SJCRH30 (cell line): Measurements from ENCODE around the gene TBK1. TPM values are rescaled to one million over a fixed set of nuclear protein-coding genes. Genes with fewer than 3 reads are reported as not detected.

Experiments used
- DNase-seq, 2 experiments: peaks; one replicate each; pipeline ENCODE4 v3.0.0-alpha.2; 2015 to 2020
- H3K27ac ChIP-seq: fragments of 250-450 bp; sonication (Bioruptor Pico); 2 replicates; pipeline ENCODE4 v1.5.1; 2020; ENCODE audit warnings: mild to moderate bottlenecking, moderate library complexity
- H3K27me3 ChIP-seq: fragments of 250-450 bp; sonication (Bioruptor Pico); 2 replicates; pipeline ENCODE4 v1.5.1; 2020; ENCODE audit warnings: mild to moderate bottlenecking, moderate library complexity
- H3K36me3 ChIP-seq: fragments of 250-450 bp; sonication (Bioruptor Pico); 2 replicates; pipeline ENCODE4 v1.5.1; 2020; ENCODE audit warnings: mild to moderate bottlenecking, moderate library complexity
- H3K4me1 ChIP-seq: fragments of 250-450 bp; sonication (Bioruptor Pico); 2 replicates; pipeline ENCODE4 v1.5.1; 2020; ENCODE audit warnings: mild to moderate bottlenecking, moderate library complexity
- H3K4me3 ChIP-seq: fragments of 250-450 bp; sonication (Bioruptor Pico); 2 replicates; pipeline ENCODE4 v1.5.1; 2020; ENCODE audit warnings: mild to moderate bottlenecking, moderate library complexity
- H3K9me3 ChIP-seq: fragments of 250-450 bp; sonication (Bioruptor Pico); replicated peaks from 2 replicates; pipeline ENCODE4 v1.5.1; 2020; ENCODE audit warnings: mild to moderate bottlenecking, moderate library complexity
- total RNA-seq: library from RNA; depleted of rRNA; stranded (reverse); fragments of >200 nt; shearing (Covaris generic); gene quantifications from 2 replicates; pipeline ENCODE4 v1.2.3, GENCODE V29; 2014; rRNA removed

TBK1 gene
- 27.3 and 31.5 TPM in 2 replicates for total RNA-seq

GRCh38 chr12:64451687-64452558 lies at the start of gene TBK1:
Gene TBK1 (plus strand): TSS chr12:64452120. CDS start chr12:64455871, 3,751 bp downstream.
- H3K36me3 ChIP-seq: peaks cover 17% of the 10 kb centered on the region
- H3K27me3 ChIP-seq: no peaks in the 10 kb centered on the region
- H3K4me1 ChIP-seq: no peaks in the 10 kb centered on the region
- peak within 1 kb of the TSS; percentile 88 for H3K4me3 ChIP-seq
- peak; percentile 87 for DNase-seq
- peak within 1 kb of the TSS; percentile 74 for H3K27ac ChIP-seq
- no peaks in the 10 kb centered on the region for H3K9me3 ChIP-seq

DNA sequence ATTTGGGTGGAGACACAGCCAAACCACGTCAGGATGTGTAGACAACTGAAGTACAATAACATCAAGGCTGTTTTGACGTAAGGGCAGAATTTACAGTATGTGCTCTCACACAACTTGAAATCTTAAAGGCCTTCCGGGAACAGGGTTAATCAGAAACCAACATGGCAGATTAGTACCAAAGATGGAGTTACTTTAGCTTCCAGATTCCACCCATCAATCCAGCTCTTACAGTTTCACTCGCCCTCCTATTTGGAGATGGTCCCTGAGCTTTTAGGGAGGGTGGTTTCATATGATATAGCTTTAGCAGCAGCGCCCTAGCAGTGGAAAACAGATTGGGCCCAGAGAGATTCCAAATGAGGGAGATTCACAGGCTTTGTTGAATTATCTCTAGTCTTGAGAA lies 49.7 kb upstream of the TBK1 start:
- H3K27me3 ChIP-seq: no peaks in the 10 kb centered on the region
- no peaks in the 10 kb centered on the region for H3K36me3 ChIP-seq
- H3K4me3 ChIP-seq: no peak overlapping the region
- H3K4me1 ChIP-seq: no peaks in the 10 kb centered on the region
- H3K9me3 ChIP-seq: no peaks in the 10 kb centered on the region
- H3K27ac ChIP-seq: no peak overlapping the region
- DNase-seq: no peak

- no peaks in the 10 kb centered on the region for H3K36me3 ChIP-seq
- peak; percentile 96 for DNase-seq
- peak within 1 kb of the TSS; percentile 99 for H3K27ac ChIP-seq
- no peaks in the 10 kb centered on the region for H3K9me3 ChIP-seq
- H3K27me3 ChIP-seq: no peaks in the 10 kb centered on the region
- H3K4me1 ChIP-seq: no peaks in the 10 kb centered on the region
- peak within 1 kb of the TSS; percentile 99 for H3K4me3 ChIP-seq
Measured at GRCh38 chr12:64403707-64404469, 48.0 kb upstream of the TBK1 start, which contains the start of gene XPOT. Gene XPOT (plus strand): TSS chr12:64404392. CDS start chr12:64410036, 5,644 bp downstream.

GRCh38 chr12:64404470-64405256 lies 47.3 kb upstream of the TBK1 start:
- peak; percentile 68 to 72 for DNase-seq
- Histone ChIP-seq H3K4me1 (no peaks in the 10 kb centered on the region), H3K36me3 (peaks cover under 1% of the 10 kb centered on the region), H3K4me3 (peak overlapping the region; percentile 99), H3K27ac (peak overlapping the region; percentile 99), H3K9me3 (no peaks in the 10 kb centered on the region), H3K27me3 (no peaks in the 10 kb centered on the region)

DNA sequence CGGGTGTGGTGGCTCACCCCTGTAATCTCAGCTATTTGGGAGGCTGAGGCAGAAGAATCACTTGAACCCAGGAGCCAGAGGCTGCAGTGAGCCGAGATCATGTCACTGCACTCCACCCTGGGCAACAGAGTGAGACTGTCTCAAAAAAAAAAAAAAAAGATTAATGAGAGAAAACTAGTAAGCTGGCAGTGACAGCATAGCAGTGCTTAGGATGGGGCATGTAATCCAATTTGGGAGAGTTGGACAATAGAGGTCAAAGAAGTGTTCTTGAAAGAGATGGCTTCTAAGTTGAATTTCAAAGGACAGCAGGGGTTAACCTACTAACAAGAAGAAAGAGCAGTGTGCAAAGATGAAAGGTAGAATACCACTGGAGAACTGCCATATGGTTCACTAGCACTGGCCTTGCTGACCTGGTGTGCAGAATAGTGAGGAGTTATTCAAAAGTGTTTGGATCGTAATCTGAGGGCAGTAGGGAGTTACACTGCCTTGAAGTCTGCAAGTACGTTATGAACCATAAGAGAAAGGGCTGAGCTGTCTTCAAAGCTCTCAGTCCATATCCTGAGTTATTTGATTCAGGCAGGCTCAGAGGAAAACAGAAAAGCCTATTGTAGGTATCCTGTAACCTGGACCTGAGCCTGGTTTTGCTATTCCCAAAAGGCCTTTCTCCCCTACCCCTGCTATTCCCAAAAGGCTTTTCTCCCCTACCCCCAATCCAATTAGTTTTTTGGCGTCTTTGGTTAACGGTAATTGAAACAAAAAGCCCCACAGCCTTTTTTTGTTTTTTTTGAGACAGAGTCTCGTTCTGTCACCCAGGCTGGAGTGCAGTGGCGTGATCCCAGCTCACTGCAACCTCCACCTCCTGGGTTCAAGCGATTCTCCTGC lies 44.3 kb upstream of the TBK1 start:
- Histone ChIP-seq H3K4me1 (no peaks in the 10 kb centered on the region), H3K27ac (no peak overlapping the region), H3K4me3 (no peak overlapping the region), H3K27me3 (no peaks in the 10 kb centered on the region), H3K9me3 (no peaks in the 10 kb centered on the region), H3K36me3 (peaks cover 26% of the 10 kb centered on the region)
- DNase-seq: no peak

GRCh38 chr12:64411427-64411826 lies 40.5 kb upstream of the TBK1 start:
- Histone ChIP-seq H3K4me1 (no peaks in the 10 kb centered on the region), H3K27ac (no peak overlapping the region), H3K36me3 (peaks cover 62% of the 10 kb centered on the region), H3K9me3 (no peaks in the 10 kb centered on the region), H3K27me3 (no peaks in the 10 kb centered on the region), H3K4me3 (no peak overlapping the region)
- no peak for DNase-seq

DNA sequence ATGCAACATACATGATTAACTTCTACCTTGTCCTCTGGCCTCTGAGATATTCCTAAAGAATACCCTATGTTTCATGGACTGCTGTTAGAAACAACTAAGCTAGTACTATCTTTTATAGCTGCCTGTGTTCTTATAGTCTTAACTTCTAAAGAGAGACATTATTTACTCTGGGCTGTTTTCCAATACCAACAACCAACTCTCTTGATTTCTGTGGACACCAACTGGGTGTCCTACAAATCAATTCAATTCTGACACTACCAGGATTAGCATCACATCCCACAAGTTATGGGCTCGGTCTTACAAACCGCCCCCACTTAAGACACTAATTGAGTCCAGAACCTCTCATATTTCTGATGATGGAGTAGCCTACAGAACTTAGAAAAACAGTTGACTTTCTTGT lies 39.5 kb upstream of the TBK1 start:
- no peak overlapping the region for H3K4me3 ChIP-seq
- H3K4me1 ChIP-seq: no peaks in the 10 kb centered on the region
- H3K36me3 ChIP-seq: peaks cover 72% of the 10 kb centered on the region
- H3K27ac ChIP-seq: no peak overlapping the region
- no peak for DNase-seq
- H3K9me3 ChIP-seq: no peaks in the 10 kb centered on the region
- H3K27me3 ChIP-seq: no peaks in the 10 kb centered on the region

DNA sequence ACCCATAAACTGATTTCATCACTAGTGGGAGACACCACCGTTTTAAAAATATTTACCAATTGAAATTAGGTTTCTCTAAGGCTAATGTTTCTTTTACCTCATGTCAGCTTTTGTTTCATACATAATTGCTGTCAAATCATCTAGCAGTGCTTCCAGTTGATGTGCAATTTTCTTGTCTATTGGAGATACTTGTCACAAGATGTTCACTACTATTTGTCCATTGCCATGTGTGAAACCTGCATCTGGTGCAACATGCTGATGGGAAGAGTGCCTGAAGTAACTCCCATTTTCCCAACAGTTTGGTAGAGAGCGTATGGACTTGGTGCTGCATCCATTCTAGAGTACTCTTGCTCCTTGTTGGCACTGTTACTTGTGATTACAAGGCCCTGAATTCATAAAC lies 38.0 kb upstream of the TBK1 start:
- no peaks in the 10 kb centered on the region for H3K4me1 ChIP-seq
- no peak for DNase-seq
- H3K9me3 ChIP-seq: no peaks in the 10 kb centered on the region
- H3K4me3 ChIP-seq: no peak overlapping the region
- peaks cover 87% of the 10 kb centered on the region for H3K36me3 ChIP-seq
- no peak overlapping the region for H3K27ac ChIP-seq
- no peaks in the 10 kb centered on the region for H3K27me3 ChIP-seq

DNA sequence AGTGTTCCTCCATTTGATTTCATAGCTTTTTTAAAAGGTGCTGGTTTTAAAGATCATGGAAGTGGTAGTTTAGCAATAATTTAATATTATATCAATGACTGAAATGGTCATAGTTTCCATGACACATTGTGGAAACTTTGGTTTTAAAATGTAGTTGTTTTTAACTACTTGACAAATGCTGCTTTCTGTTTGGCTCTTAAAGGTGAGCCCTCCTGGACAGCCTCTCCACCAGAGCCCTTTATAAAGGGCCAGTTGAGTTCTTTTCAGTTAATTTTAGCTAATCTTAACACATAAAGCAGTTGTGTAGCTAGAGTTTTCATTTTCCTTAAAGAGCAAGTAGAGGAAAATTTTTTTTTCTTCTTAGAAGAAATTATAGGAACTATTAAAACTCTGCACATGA lies 33.7 kb upstream of the TBK1 start:
- Histone ChIP-seq H3K27ac (no peak overlapping the region), H3K4me3 (no peak overlapping the region), H3K36me3 (peaks cover 96% of the 10 kb centered on the region), H3K4me1 (no peaks in the 10 kb centered on the region), H3K9me3 (no peaks in the 10 kb centered on the region), H3K27me3 (no peaks in the 10 kb centered on the region)
- DNase-seq: no peak

- no peak overlapping the region for H3K4me3 ChIP-seq
- H3K4me1 ChIP-seq: no peaks in the 10 kb centered on the region
- H3K27ac ChIP-seq: no peak overlapping the region
- H3K27me3 ChIP-seq: no peaks in the 10 kb centered on the region
- no peak for DNase-seq
- H3K36me3 ChIP-seq: peaks cover 94% of the 10 kb centered on the region
- no peaks in the 10 kb centered on the region for H3K9me3 ChIP-seq
Measured at GRCh38 chr12:64419696-64420095, 32.2 kb upstream of the TBK1 start.

DNA sequence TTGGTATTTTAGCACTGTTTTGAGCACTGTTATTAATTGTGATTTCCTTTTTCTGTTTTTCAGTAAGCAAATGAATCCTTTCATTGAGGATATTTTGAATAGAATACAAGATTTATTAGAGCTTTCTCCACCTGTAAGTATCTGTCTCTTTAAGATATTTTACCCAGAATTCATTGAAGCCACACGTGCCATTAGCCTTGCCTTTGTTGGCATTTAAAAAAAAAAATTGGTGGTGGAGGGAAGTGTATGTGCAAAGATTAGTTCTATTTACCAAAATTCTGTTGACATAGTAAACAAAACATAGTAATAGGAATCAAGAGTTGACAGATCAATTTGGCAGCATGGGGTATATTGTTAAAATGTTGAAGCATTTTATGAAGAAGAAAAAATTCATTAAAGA lies 23.9 kb upstream of the TBK1 start:
- H3K9me3 ChIP-seq: no peaks in the 10 kb centered on the region
- no peak overlapping the region for H3K4me3 ChIP-seq
- H3K4me1 ChIP-seq: no peaks in the 10 kb centered on the region
- H3K27ac ChIP-seq: no peak overlapping the region
- H3K27me3 ChIP-seq: no peaks in the 10 kb centered on the region
- DNase-seq: no peak
- H3K36me3 ChIP-seq: peaks cover 85% of the 10 kb centered on the region

- H3K9me3 ChIP-seq: no peaks in the 10 kb centered on the region
- H3K27me3 ChIP-seq: no peaks in the 10 kb centered on the region
- H3K4me1 ChIP-seq: no peaks in the 10 kb centered on the region
- no peak overlapping the region for H3K4me3 ChIP-seq
- DNase-seq: no peak
- no peak overlapping the region for H3K27ac ChIP-seq
- peaks cover 85% of the 10 kb centered on the region for H3K36me3 ChIP-seq
Measured at GRCh38 chr12:64428956-64429355, 23.0 kb upstream of the TBK1 start.

GRCh38 chr12:64430886-64431285 lies 21.0 kb upstream of the TBK1 start:
- H3K4me1 ChIP-seq: no peaks in the 10 kb centered on the region
- H3K27ac ChIP-seq: no peak overlapping the region
- no peak for DNase-seq
- no peaks in the 10 kb centered on the region for H3K27me3 ChIP-seq
- H3K4me3 ChIP-seq: no peak overlapping the region
- no peaks in the 10 kb centered on the region for H3K9me3 ChIP-seq
- peaks cover 86% of the 10 kb centered on the region for H3K36me3 ChIP-seq

DNA sequence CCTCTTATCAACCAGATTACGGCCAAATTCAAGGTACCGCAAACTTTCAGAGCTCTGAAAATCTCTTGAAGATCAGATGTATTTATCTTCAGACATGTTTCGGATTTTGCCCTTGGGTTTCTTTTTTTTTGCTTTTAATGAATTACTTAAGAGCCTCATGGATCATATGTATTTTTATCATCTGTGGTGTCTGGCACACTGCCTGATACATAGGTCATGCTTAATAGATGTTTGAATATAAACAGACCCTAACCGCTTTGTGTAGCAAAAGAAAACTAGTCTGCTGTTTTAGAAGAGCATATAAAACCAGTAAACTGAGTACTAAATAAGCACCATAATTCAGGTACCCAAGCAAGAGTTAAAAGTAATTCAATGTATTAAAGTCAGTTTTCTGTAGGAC lies 20.1 kb upstream of the TBK1 start:
- H3K4me1 ChIP-seq: no peaks in the 10 kb centered on the region
- no peaks in the 10 kb centered on the region for H3K9me3 ChIP-seq
- no peaks in the 10 kb centered on the region for H3K27me3 ChIP-seq
- H3K4me3 ChIP-seq: no peak overlapping the region
- no peak overlapping the region for H3K27ac ChIP-seq
- peaks cover 87% of the 10 kb centered on the region for H3K36me3 ChIP-seq
- no peak for DNase-seq
